GM19397 (cell line): ENCODE measurements around the gene ADCY4.

Experiments
- ATAC-seq: cut with Tn5 transposase; IDR thresholded peaks from one replicate; pipeline ENCODE4 v1.9.1; 2021; ENCODE audit warnings: mild to moderate bottlenecking, moderate library complexity; ENCODE audit not compliant: unreplicated experiment

ADCY4 gene

GRCh38 chr14:24279301-24280186 lies 55.3 kb downstream of the ADCY4 start:
- peak; percentile 64 for ATAC-seq

DNA sequence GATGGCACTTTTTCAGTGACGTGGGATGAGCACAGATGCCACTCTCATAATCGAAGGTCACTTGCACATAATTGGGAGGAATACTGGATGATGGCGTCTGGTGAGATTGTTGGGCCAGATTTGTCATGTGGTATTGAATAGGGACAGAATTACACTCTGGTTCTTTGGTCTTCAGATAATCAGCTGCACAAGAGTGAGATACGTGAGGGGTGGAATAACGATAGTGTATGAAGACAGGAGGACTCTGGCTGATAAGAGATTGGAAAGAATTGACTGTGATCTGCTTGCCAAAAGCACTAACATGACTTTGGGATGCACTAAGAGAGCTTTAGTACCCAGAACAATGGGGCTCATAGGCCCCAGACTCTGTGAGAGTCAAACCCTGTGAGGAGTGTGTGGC lies 56.4 kb downstream of the ADCY4 start:
- no peak for ATAC-seq

- no peak for ATAC-seq
These were observed 57.1 kb downstream of the ADCY4 start for GRCh38 chr14:24277606-24278321.

DNA sequence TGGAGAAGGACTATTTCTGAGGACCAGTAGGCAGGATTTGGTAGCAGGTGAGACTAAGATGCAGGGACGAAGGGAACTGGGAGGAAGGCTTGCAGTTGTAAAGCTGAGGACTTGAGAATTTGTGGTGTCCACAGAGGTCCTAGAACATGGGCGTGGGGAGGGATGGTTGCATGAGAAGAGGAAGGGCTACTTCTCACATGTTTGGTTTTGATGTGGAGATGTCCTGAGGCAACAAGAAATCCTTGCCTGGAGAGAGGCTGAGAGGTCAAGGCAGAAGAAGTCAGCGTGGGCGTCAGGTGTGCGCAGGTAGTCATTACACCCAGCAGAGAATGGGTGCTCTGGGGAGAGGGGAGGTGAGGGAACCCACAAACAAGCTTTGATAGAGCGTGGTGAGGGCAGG lies 57.8 kb downstream of the ADCY4 start:
- ATAC-seq = no peak

DNA sequence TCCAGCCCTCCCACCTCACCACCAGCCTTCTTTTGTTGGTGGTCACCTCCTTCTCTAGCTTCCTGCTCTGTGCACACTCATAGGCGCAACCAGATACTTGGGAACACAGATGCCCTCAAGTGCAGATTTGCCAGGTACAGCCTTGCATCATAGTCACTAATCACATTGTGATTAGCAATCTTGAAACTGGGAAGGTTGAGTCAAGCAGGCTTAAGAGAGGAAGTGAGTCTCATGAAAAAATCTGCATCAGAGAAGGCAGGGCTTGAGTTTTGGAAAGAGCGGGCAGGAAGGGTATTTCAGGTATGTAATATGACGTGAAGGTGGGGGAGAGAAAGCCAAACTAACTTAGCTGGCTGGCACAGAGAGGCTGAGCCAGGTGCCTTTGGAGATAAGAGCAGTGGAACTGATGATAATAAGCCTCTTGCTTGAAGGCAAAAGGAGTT lies 60.7 kb downstream of the ADCY4 start:
- peak; percentile 27 for ATAC-seq

DNA sequence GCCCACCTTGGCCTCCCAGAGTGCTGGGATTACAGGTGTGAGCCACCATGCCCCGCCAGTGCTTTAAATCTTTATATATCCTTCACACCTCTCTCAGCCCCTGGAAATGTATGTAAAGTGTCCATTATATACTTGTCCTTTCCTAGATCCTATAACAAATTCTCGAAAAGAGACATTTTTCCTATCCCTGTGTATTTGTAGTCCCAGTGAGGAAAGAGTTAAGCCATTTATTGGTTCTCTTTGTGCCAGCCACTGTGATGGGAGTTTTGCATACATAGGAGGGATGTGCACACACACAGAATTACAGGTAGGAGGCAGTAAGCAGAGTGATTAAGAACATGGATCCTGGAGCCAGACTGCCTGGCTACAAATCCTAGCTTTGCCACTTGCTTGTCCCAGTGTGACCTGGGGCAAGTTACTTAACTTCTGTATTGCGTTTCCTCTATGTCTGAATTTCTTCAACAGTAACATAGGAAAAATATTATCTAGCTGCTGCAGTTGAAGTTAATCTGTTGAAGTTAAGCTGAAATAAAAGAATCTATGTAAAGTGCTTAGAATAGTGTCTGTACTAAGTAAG lies 61.4 kb downstream of the ADCY4 start:
- no peak for ATAC-seq

DNA sequence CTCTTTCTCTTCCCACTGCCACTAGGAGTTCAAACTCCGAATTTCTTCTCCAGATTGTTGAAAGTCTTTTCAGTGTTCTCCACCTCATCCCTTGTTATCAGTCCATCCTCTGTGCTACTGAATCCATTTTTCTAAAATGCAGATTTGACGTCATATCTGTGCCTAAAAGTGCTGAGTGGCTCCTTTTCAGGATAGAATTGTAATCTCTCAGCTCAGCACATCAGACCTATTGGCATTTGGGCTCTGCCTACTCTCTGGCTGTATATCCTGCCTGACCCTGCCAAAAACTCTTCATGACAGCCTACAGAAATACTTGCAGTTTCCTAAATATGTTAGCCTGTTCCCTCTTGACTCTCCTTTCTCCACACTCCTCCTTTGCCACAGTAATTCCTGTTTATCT lies 62.4 kb downstream of the ADCY4 start:
- ATAC-seq = no peak

DNA sequence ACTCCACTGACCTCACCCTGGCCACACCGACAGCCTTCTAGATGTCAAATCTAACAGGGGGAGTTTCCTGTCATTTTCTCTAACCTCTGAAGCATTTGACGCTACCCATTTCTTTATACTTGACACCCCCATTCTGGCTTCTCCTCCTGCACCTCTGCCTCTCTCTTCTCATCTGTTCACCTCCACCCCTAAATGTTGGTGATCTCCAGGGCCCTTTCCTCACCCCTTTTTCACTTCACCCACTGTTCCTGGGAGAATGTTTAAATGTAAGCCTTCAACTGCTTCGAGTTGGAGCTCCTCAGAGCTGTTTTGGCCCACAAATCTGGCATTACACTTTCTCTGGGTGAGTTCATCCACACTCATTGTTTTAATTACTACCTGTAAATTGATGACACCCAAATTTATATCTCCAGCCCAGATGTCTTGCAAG lies 63.0 kb downstream of the ADCY4 start:
- ATAC-seq = no peak

GRCh38 chr14:24271134-24271833 lies 63.6 kb downstream of the ADCY4 start, which contains the start of gene RABGGTA:
RABGGTA (minus strand) TSS chr14:24271597; CDS start chr14:24271115, 482 bp downstream.
- peak; percentile 89 for ATAC-seq

DNA sequence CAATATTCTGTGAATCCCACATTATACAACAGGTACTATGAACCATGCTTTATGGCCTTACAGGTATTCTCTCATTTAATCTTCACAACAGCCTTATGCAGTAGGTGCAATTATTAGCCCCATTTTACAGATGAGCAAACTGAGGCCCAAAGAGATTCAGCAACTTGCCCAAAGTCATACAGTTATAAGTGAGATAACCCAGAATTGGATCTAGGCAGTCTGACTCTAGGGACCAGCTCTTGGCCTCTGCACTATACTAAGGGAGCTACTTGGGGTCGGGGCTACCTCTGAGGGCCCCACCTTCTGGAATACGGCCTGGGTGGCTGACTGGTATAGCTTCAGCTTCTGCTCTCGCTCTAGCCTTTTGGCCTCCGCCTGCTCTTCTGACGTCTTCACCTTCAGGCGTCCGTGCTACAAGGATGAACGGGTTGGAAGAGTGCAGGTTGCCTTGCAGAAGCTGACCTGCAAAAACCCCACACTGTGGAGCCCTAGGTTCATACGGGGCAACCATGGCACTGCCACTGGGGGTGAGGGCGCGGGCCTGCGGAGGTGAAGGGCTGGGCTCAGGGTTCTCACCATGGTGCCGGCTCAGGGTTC lies 64.2 kb downstream of the ADCY4 start:
- ATAC-seq = no peak

DNA sequence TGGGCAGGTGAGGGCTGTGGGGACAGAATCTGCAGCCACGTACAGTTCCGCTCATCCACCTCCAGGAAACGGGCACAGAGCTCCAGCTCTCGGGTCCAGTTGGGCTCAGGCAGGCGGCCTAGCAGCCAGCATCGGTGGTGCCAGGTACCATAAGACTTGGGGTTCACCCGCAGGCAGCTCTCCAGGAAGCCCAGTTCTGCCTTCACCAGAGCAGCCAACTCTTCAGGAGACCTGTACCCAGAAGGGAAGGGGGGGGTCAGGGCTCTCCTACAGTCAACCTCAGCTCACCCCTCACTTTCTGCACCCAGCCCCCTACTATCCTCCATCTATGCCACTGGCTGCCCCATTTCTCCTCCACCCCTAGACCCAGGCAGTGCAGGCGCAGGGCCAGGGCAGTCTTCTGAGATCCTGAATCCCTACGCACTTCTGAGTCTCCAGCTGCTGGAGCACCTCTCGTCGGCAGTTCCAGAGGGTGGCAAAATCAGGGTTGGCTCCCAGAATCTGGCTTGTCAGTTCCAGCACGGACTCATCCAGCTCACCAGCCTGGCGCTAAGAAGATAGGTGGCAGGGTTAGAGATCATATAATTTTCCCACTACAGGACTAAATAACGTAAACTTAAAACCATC lies 64.8 kb downstream of the ADCY4 start:
- ATAC-seq = no peak

GRCh38 chr14:24269368-24269767 lies 65.5 kb downstream of the ADCY4 start:
- ATAC-seq = no peak
